Neural progenitor cell (in vitro differentiated cells): Measurements from ENCODE around the gene SHROOM1. TPM values are rescaled to one million over a fixed set of nuclear protein-coding genes. Genes with fewer than 3 reads are reported as not detected.

Experiments
- DNase-seq: peaks from one replicate; pipeline ENCODE4 v3.0.0-alpha.2; 2016; ENCODE audit warnings: low spot score
- H2AFZ ChIP-seq: fragments of 200-600 bp; sonication (generic); replicated peaks from 2 replicates; pipeline ENCODE4 v1.6.1; 2016; ENCODE audit warnings: antibody characterized with exemption
- H3F3A ChIP-seq: fragments of 200-600 bp; sonication (generic); 2 replicates; pipeline ENCODE4 v1.6.1; 2016; ENCODE audit warnings: antibody characterized with exemption, low read depth
- H3K27ac ChIP-seq: fragments of 200-600 bp; sonication (generic); 2 replicates; pipeline ENCODE4 v1.5.1; 2016; ENCODE audit warnings: mild to moderate bottlenecking
- H3K27me3 ChIP-seq: fragments of 200-600 bp; sonication (generic); 2 replicates; pipeline ENCODE4 v1.6.1; 2016; ENCODE audit warnings: mild to moderate bottlenecking, moderate library complexity
- H3K36me3 ChIP-seq: fragments of 200-600 bp; sonication (generic); 2 replicates; pipeline ENCODE4 v1.5.1; 2016
- H3K4me1 ChIP-seq: fragments of 200-600 bp; sonication (generic); 2 replicates; pipeline ENCODE4 v1.6.1; 2016; ENCODE audit warnings: mixed run types
- H3K4me2 ChIP-seq: fragments of 200-600 bp; sonication (generic); 2 replicates; pipeline ENCODE4 v1.6.1; 2016
- H3K4me3 ChIP-seq: fragments of 200-600 bp; sonication (generic); 2 replicates; pipeline ENCODE4 v1.5.1; 2016
- H3K79me2 ChIP-seq: fragments of 200-600 bp; sonication (generic); 2 replicates; pipeline ENCODE4 v1.6.1; 2016; ENCODE audit warnings: low read depth
- H3K9ac ChIP-seq: fragments of 200-600 bp; sonication (generic); 2 replicates; pipeline ENCODE4 v1.6.1; 2016
- H3K9me3 ChIP-seq: fragments of 200-600 bp; sonication (generic); 2 replicates; pipeline ENCODE4 v1.5.1; 2016; ENCODE audit warnings: low read depth
- H4K20me1 ChIP-seq: fragments of 200-600 bp; sonication (generic); 2 replicates; pipeline ENCODE4 v1.6.1; 2016; ENCODE audit warnings: low read depth
- H3K27ac Mint-ChIP-seq: 3 replicates; pipeline ENCODE4 v1.8.0; 2021; ENCODE audit warnings: mixed read lengths
- H3K27me3 Mint-ChIP-seq: 2 replicates; pipeline ENCODE4 v1.8.0; 2022; ENCODE audit warnings: low read depth, mild to moderate bottlenecking, inconsistent platforms, moderate library complexity, mixed read lengths; ENCODE audit not compliant: insufficient read depth
- H3K36me3 Mint-ChIP-seq: 3 replicates; pipeline ENCODE4 v1.8.0; 2021; ENCODE audit warnings: mixed read lengths
- H3K4me1 Mint-ChIP-seq: 3 replicates; pipeline ENCODE4 v1.8.0; 2021; ENCODE audit warnings: mixed read lengths
- H3K4me3 Mint-ChIP-seq: 3 replicates; pipeline ENCODE4 v1.8.0; 2021; ENCODE audit warnings: mild to moderate bottlenecking, moderate library complexity, mixed read lengths
- H3K9me3 Mint-ChIP-seq: 3 replicates; pipeline ENCODE4 v1.8.0; 2020; ENCODE audit warnings: mixed read lengths
- EZH2 ChIP-seq: fragments of 200-600 bp; sonication (generic); IDR thresholded peaks from 2 replicates; pipeline ENCODE4 v1.6.1; 2017; ENCODE audit warnings: antibody characterized with exemption, mild to moderate bottlenecking, moderate library complexity
- EZH2phosphoT487 ChIP-seq: fragments of 200-600 bp; sonication (generic); IDR thresholded peaks from 2 replicates; pipeline ENCODE4 v1.6.1; 2017; ENCODE audit warnings: antibody characterized with exemption
- total RNA-seq: library from RNA; depleted of rRNA; stranded (reverse); fragments of >200 nt; gene quantifications from 2 replicates; pipeline ENCODE4 v1.2.3, GENCODE V29; 2015; ENCODE audit warnings: low replicate concordance
- TF ChIP-seq, protein P1 (sequence below): fragments of 200-600 bp; sonication (generic); IDR thresholded peaks from 2 replicates; pipeline ENCODE4 v1.5.1; 2017; ENCODE audit warnings: antibody characterized with exemption, mild to moderate bottlenecking

Gene SHROOM1
- total RNA-seq, 1 donor from 2014 or later = 0.36 TPM

DNA sequence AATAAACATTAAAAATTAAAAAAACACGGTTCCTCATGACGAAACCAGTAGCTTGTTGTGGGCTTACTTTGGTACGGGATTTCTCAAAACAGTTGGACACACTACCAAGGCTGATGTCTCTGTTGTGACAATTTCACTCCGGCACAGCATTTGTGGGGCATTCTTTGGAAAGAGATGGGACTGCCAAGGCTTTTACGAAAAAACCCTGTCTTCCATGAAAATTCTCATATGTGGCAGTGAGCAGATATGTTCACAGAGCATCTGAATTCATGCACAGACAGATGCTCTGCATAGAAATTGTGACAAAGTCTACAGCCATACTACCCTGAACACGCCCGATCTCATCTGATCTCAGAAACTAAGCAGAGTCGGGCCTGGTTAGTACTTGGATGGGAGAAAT is 17.8 kb upstream of the SHROOM1 start:
- DNase-seq = no peak
- H3K79me2 ChIP-seq = no peaks in the 10 kb centered on the region
- H3F3A ChIP-seq = no peaks in the 10 kb centered on the region
- no peaks in the 10 kb centered on the region for H3K4me1 ChIP-seq
- no peak overlapping the region for H3K9ac ChIP-seq
- H3K4me2 ChIP-seq = no peak overlapping the region
- no peak overlapping the region for H3K4me3 ChIP-seq
- no peak overlapping the region for H3K27ac Mint-ChIP-seq
- no peaks in the 10 kb centered on the region for H3K27me3 ChIP-seq
- no peaks in the 10 kb centered on the region for H3K36me3 ChIP-seq
- no peak overlapping the region for H2AFZ ChIP-seq
- no peak overlapping the region for H3K27ac ChIP-seq
- H4K20me1 ChIP-seq = no peaks in the 10 kb centered on the region
- H3K27me3 Mint-ChIP-seq = peaks cover 8% of the 10 kb centered on the region
- no peaks in the 10 kb centered on the region for H3K9me3 ChIP-seq
- no peaks in the 10 kb centered on the region for H3K9me3 Mint-ChIP-seq
- H3K36me3 Mint-ChIP-seq = no peaks in the 10 kb centered on the region
- H3K4me3 Mint-ChIP-seq = no peak overlapping the region
- H3K4me1 Mint-ChIP-seq = no peaks in the 10 kb centered on the region
- TF ChIP-seq EZH2 = no peak
- TF ChIP-seq EZH2phosphoT487 = no peak
- TF ChIP-seq, protein P1, sequence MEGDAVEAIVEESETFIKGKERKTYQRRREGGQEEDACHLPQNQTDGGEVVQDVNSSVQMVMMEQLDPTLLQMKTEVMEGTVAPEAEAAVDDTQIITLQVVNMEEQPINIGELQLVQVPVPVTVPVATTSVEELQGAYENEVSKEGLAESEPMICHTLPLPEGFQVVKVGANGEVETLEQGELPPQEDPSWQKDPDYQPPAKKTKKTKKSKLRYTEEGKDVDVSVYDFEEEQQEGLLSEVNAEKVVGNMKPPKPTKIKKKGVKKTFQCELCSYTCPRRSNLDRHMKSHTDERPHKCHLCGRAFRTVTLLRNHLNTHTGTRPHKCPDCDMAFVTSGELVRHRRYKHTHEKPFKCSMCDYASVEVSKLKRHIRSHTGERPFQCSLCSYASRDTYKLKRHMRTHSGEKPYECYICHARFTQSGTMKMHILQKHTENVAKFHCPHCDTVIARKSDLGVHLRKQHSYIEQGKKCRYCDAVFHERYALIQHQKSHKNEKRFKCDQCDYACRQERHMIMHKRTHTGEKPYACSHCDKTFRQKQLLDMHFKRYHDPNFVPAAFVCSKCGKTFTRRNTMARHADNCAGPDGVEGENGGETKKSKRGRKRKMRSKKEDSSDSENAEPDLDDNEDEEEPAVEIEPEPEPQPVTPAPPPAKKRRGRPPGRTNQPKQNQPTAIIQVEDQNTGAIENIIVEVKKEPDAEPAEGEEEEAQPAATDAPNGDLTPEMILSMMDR = no peak

DNA sequence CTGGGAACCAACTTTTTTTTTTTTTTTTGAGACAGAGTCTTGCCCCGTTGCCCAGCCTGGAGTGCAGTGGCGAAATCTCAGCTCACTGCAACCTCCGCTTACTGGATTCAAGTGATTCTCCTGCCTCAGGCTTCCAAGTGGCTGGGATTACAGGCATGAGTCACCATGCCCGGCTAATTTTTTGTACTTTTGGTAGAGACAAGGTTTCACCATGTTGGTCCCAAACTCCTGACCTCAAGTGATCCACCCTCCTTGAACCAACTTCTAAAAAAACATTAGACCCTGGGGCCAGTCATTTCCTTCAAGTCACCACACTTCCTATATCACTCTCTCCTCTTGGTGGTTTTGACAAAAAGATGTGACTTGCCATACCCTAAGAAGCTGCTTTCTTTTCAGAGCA is 10.9 kb upstream of the SHROOM1 start:
- peaks cover 8% of the 10 kb centered on the region for H3K4me1 Mint-ChIP-seq

DNA sequence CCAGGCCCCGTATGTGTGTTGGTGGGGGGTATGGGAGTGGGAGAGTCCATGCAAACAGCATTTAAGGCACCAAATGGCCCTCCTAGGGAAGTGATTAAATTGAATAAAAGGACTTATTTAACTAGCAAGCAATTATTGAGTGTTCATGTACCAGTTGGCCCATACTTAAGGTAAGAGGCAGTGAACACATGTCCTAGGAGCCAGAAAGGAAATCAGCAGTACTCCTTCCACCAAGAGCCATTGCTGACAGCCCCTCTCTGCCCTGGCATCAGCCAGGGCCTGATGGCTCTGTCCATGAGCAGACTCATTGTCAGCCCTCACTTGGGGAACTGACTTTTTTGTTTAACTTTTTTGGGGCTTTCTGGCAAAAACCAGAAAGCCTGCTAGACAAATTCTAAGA is 10.4 kb upstream of the SHROOM1 start:
- H3K27me3 ChIP-seq = no peaks in the 10 kb centered on the region
- H4K20me1 ChIP-seq = no peaks in the 10 kb centered on the region
- Mint-ChIP-seq H3K27me3 (peaks cover 8% of the 10 kb centered on the region), H3K36me3 (no peaks in the 10 kb centered on the region), H3K4me3 (no peak overlapping the region), H3K27ac (no peak overlapping the region), H3K9me3 (no peaks in the 10 kb centered on the region), H3K4me1 (peaks cover 8% of the 10 kb centered on the region)
- H3K4me1 ChIP-seq = peaks cover 8% of the 10 kb centered on the region
- TF ChIP-seq EZH2 = no peak
- TF ChIP-seq, protein P1 = no peak
- no peak for TF ChIP-seq EZH2phosphoT487
- H3K4me3 ChIP-seq = no peak overlapping the region
- H3K36me3 ChIP-seq = no peaks in the 10 kb centered on the region
- H3K79me2 ChIP-seq = no peaks in the 10 kb centered on the region
- no peak overlapping the region for H3K27ac ChIP-seq
- DNase-seq = no peak
- H2AFZ ChIP-seq = no peak overlapping the region
- no peak overlapping the region for H3K9ac ChIP-seq
- H3K4me2 ChIP-seq = no peak overlapping the region
- no peaks in the 10 kb centered on the region for H3K9me3 ChIP-seq
- H3F3A ChIP-seq = no peaks in the 10 kb centered on the region

More for the DNA sequence above, 10.9 kb upstream of the SHROOM1 start:
- no peak overlapping the region for H3K4me3 ChIP-seq
- H3K4me1 ChIP-seq = peaks cover 8% of the 10 kb centered on the region
- H3F3A ChIP-seq = no peaks in the 10 kb centered on the region
- H3K36me3 ChIP-seq = no peaks in the 10 kb centered on the region
- H4K20me1 ChIP-seq = no peaks in the 10 kb centered on the region
- Mint-ChIP-seq H3K36me3 (no peaks in the 10 kb centered on the region), H3K4me3 (no peak overlapping the region), H3K27me3 (peaks cover 8% of the 10 kb centered on the region), H3K27ac (no peak overlapping the region), H3K9me3 (no peaks in the 10 kb centered on the region)
- TF ChIP-seq EZH2phosphoT487 (no peak), EZH2 (no peak)
- TF ChIP-seq, protein P1 = no peak
- no peaks in the 10 kb centered on the region for H3K79me2 ChIP-seq
- H3K27me3 ChIP-seq = no peaks in the 10 kb centered on the region
- H3K27ac ChIP-seq = no peak overlapping the region
- H3K4me2 ChIP-seq = no peak overlapping the region
- H3K9ac ChIP-seq = no peak overlapping the region
- DNase-seq = no peak
- H2AFZ ChIP-seq = no peak overlapping the region
- H3K9me3 ChIP-seq = no peaks in the 10 kb centered on the region
